IMR-90 (cell line): ENCODE data around the gene RFTN1. TPM values are rescaled to one million over a fixed set of nuclear protein-coding genes. Genes with fewer than 3 reads are reported as not detected.

Experiments used
- ATAC-seq: fragments of 200-7000 bp; cut with Tn5 transposase; 2 replicates; pipeline ENCODE4 v1.9.1; 2020; ENCODE audit warnings: low read depth, mild to moderate bottlenecking, moderate library complexity
- BruUV-seq: library from RNA; stranded (reverse); fragments of 400-500 nt; replicated peaks from 2 replicates; lab custom pipeline; 2021; lab: Mats Ljungman, UMichigan
- CTCF ChIA-PET: fragments of 300-600 bp; formaldehyde crosslinking; extraction: SDS; loops from one replicate; lab custom pipeline; 2021; ENCODE audit warnings: antibody characterized with exemption; lab: Yijun Ruan, JAX
- POLR2A ChIA-PET: fragments of 300-600 bp; sonication (Branson Sonifier 250); formaldehyde crosslinking; loops from one replicate; lab custom pipeline; 2022; ENCODE audit warnings: antibody characterized with exemption; ENCODE audit not compliant: unreplicated experiment; lab: Charles Lee
- DNase-seq: peaks from one replicate; pipeline ENCODE4 v3.0.0; 2013
- H2AFZ ChIP-seq: replicated peaks from 2 replicates; pipeline ENCODE3; 2013; ENCODE audit warnings: low read length, mild to moderate bottlenecking; ENCODE audit not compliant: poor library complexity
- H2AK5ac ChIP-seq: 2 replicates; pipeline ENCODE4 v1.6.1; 2013; ENCODE audit warnings: low read depth, low read length, inconsistent platforms
- H2AK9ac ChIP-seq: replicated peaks from 2 replicates; pipeline ENCODE3; 2013; ENCODE audit warnings: mild to moderate bottlenecking, low read depth, low read length, moderate library complexity; ENCODE audit not compliant: poor library complexity
- H2BK120ac ChIP-seq: 2 replicates; pipeline ENCODE4 v1.6.1; 2013; ENCODE audit warnings: low read depth, low read length, inconsistent platforms
- H2BK15ac ChIP-seq: 3 replicates; pipeline ENCODE4 v1.6.1; 2013; ENCODE audit warnings: low read depth, low read length, inconsistent platforms
- H2BK20ac ChIP-seq: 2 replicates; pipeline ENCODE4 v1.6.1; 2013; ENCODE audit warnings: low read depth, mild to moderate bottlenecking, inconsistent platforms, low read length, moderate library complexity
- H2BK5ac ChIP-seq: 2 replicates; pipeline ENCODE4 v1.6.1; 2013; ENCODE audit warnings: mild to moderate bottlenecking, low read depth, low read length, inconsistent platforms; ENCODE audit not compliant: poor library complexity, severe bottlenecking
- H3K14ac ChIP-seq: replicated peaks from 2 replicates; pipeline ENCODE4 v1.6.1; 2013; ENCODE audit warnings: low read depth, low read length, inconsistent platforms
- H3K18ac ChIP-seq: 2 replicates; pipeline ENCODE4 v1.6.1; 2013; ENCODE audit warnings: low read depth, low read length, control low read depth
- H3K23ac ChIP-seq: 2 replicates; pipeline ENCODE4 v1.6.1; 2013; ENCODE audit warnings: low read depth, low read length, inconsistent platforms
- H3K27ac ChIP-seq: 2 replicates; pipeline ENCODE4 v1.5.1; 2013; ENCODE audit warnings: mild to moderate bottlenecking, control low read depth, low read length; ENCODE audit not compliant: insufficient read depth
- H3K27me3 ChIP-seq: 2 replicates; pipeline ENCODE4 v1.6.1; 2013; ENCODE audit warnings: low read length; ENCODE audit not compliant: control insufficient read depth, insufficient read depth
- H3K36me3 ChIP-seq: 2 replicates; pipeline ENCODE4 v1.6.1; 2013; ENCODE audit warnings: low read length, mixed read lengths; ENCODE audit not compliant: control insufficient read depth, insufficient read depth
- H3K4ac ChIP-seq: 2 replicates; pipeline ENCODE4 v1.6.1; 2013; ENCODE audit warnings: low read depth, low read length, inconsistent platforms
- H3K4me1 ChIP-seq: 2 replicates; pipeline ENCODE4 v1.6.1; 2013; ENCODE audit warnings: low read length, mixed read lengths; ENCODE audit not compliant: control insufficient read depth, insufficient read depth
- H3K4me2 ChIP-seq: 2 replicates; pipeline ENCODE4 v1.6.1; 2013; ENCODE audit warnings: low read depth, mild to moderate bottlenecking, control low read depth, low read length, moderate library complexity
- H3K4me3 ChIP-seq: 2 replicates; pipeline ENCODE4 v1.5.1; 2013; ENCODE audit warnings: low read depth, mild to moderate bottlenecking, control low read depth, low read length, moderate library complexity; ENCODE audit not compliant: insufficient read depth
- H3K56ac ChIP-seq: 2 replicates; pipeline ENCODE4 v1.6.1; 2013; ENCODE audit warnings: low read length, inconsistent platforms; ENCODE audit not compliant: insufficient read depth; ENCODE audit errors: extremely low read depth
- H3K79me1 ChIP-seq, 2 experiments: 2 replicates each; pipeline ENCODE4 v1.6.1; 2013; ENCODE audit warnings: low read length in 2 of 2, inconsistent platforms in 1 of 2, low read depth in 1 of 2
- H3K9ac ChIP-seq: 2 replicates; pipeline ENCODE4 v1.6.1; 2013; ENCODE audit warnings: low read depth, low read length, control low read depth
- H3K9me1 ChIP-seq: 2 replicates; pipeline ENCODE4 v1.6.1; 2013; ENCODE audit warnings: low read length, inconsistent platforms; ENCODE audit not compliant: insufficient read depth
- H3K9me3 ChIP-seq: 2 replicates; pipeline ENCODE4 v1.6.1; 2013; ENCODE audit warnings: low read length; ENCODE audit not compliant: control insufficient read depth, insufficient read depth
- H4K20me1 ChIP-seq: 2 replicates; pipeline ENCODE4 v1.6.1; 2013; ENCODE audit warnings: low read length, inconsistent platforms; ENCODE audit not compliant: insufficient read depth
- H4K5ac ChIP-seq: 2 replicates; pipeline ENCODE4 v1.6.1; 2013; ENCODE audit warnings: mild to moderate bottlenecking, low read depth, low read length, control low read depth
- H4K8ac ChIP-seq, 2 experiments: 2 replicates each; pipeline ENCODE4 v1.6.1; 2013; ENCODE audit warnings: low read depth in 2 of 2, low read length in 2 of 2, control low read depth in 1 of 2, inconsistent platforms in 1 of 2
- H4K91ac ChIP-seq: 2 replicates; pipeline ENCODE4 v1.6.1; 2013; ENCODE audit warnings: low read depth, low read length, inconsistent platforms; ENCODE audit not compliant: insufficient read depth
- CHD1 ChIP-seq: IDR thresholded peaks from 2 replicates; pipeline ENCODE4 v1.6.1; 2012; ENCODE audit warnings: low read depth, low read length, improper control_type of control experiment
- CTCF ChIP-seq: conservative IDR thresholded peaks from 2 replicates; pipeline ENCODE4 v1.5.1; 2012; ENCODE audit warnings: mild to moderate bottlenecking, low read depth, low read length, improper control_type of control experiment
- FOS ChIP-seq: fragments of 150-350 bp; IDR thresholded peaks from 2 replicates; pipeline ENCODE4 v1.6.1; 2016; ENCODE audit warnings: low read depth, low read length
- NFE2L2 ChIP-seq: fragments of 150-350 bp; IDR thresholded peaks from 2 replicates; pipeline ENCODE4 v1.6.1; 2016; ENCODE audit warnings: low read depth, mild to moderate bottlenecking, low read length
- POLR2A ChIP-seq: IDR thresholded peaks from 2 replicates; pipeline ENCODE4 v1.6.1; 2012; ENCODE audit warnings: mild to moderate bottlenecking, low read depth, low read length
- RAD21 ChIP-seq: IDR thresholded peaks from 2 replicates; pipeline ENCODE4 v1.6.1; 2012; ENCODE audit warnings: low read length, improper control_type of control experiment
- RFX5 ChIP-seq: IDR thresholded peaks from 2 replicates; pipeline ENCODE4 v1.8.0; 2012; ENCODE audit warnings: low read depth, mild to moderate bottlenecking, low read length, moderate library complexity
- SMC3 ChIP-seq: fragments of 150-350 bp; IDR thresholded peaks from 2 replicates; pipeline ENCODE4 v1.6.1; 2016; ENCODE audit warnings: low read depth, mild to moderate bottlenecking, antibody characterized with exemption, low read length, moderate library complexity
- WGBS, 2 experiments: methylation state at CpG; one replicate each; pipeline versions ENCODE4 v1.1.5 to v1.1.7; 2013; ENCODE audit warnings: missing lambda C conversion rate in 2 of 2; ENCODE audit not compliant: insufficient read length in 1 of 2; ENCODE audit errors: extremely low coverage in 2 of 2; 5-methylcytosine and 5-hydroxymethylcytosine counted together
- dilution Hi-C: fragments of 300-500 bp; cut with HindIII; formaldehyde crosslinking; loops from one replicate; pipeline ENCODE4 v1.14.3; 2018; ENCODE audit warnings: low sequenced_read_pairs; ENCODE audit not compliant: unreplicated experiment
- in situ Hi-C: fragments of 300-500 bp; cut with MboI; formaldehyde crosslinking; loops from 3 replicates; pipeline ENCODE4 v1.14.3; 2019; ENCODE audit warnings: low sequenced_read_pairs, inconsistent platforms, mixed read lengths
- intact Hi-C: fragments of 100-400 bp; cut with micrococcal nuclease; formaldehyde crosslinking; loops from 2 replicates; pipeline ENCODE4 v1.10.0; 2022
- polyA plus RNA-seq, 3 experiments: library from polyadenylated mRNA; depleted of rRNA; stranded (reverse); fragments of >200 nt; gene quantifications; 2 replicates each; pipeline ENCODE4 v1.2.3, GENCODE V29; 2012; ENCODE audit warnings: low replicate concordance in 1 of 3
- total RNA-seq: library from RNA; depleted of rRNA; stranded (reverse); fragments of >200 nt; gene quantifications from 2 replicates; pipeline ENCODE4 v1.2.3, GENCODE V29; 2012
- TF ChIP-seq, protein P1 (sequence below): fragments of 150-350 bp; IDR thresholded peaks from 2 replicates; pipeline ENCODE4 v1.6.1; 2016; ENCODE audit warnings: low read depth, mild to moderate bottlenecking, low read length, moderate library complexity, borderline replicate concordance

The RFTN1 gene
- total and polyA plus RNA-seq, 2 of the 4 experiments (the other 2 are of a cell fraction): 45.0 to 52.0 TPM

- WGBS, 2 experiments: 100% methylated on average over 2 of the region's 10 CpGs; no CpG with 5 or more reads in 1 of the 2 experiments
- TF ChIP-seq CTCF: no peak
- TF ChIP-seq POLR2A: no peak
- no peak for TF ChIP-seq NFE2L2
- no peak for TF ChIP-seq CHD1
- no peak for TF ChIP-seq SMC3
- no peak for TF ChIP-seq RFX5
- TF ChIP-seq, protein P1, sequence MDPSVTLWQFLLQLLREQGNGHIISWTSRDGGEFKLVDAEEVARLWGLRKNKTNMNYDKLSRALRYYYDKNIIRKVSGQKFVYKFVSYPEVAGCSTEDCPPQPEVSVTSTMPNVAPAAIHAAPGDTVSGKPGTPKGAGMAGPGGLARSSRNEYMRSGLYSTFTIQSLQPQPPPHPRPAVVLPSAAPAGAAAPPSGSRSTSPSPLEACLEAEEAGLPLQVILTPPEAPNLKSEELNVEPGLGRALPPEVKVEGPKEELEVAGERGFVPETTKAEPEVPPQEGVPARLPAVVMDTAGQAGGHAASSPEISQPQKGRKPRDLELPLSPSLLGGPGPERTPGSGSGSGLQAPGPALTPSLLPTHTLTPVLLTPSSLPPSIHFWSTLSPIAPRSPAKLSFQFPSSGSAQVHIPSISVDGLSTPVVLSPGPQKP: no peak
- no peak for TF ChIP-seq FOS
- TF ChIP-seq RAD21: no peak
- H4K8ac ChIP-seq: no peak overlapping the region
- no peak overlapping the region for H4K91ac ChIP-seq
- H3K4me3 ChIP-seq: no peak overlapping the region
- no TSS peak for BruUV-seq
- H2BK20ac ChIP-seq: no peak overlapping the region
- no peak overlapping the region for H3K27ac ChIP-seq
- ChIA-PET CTCF (interaction anchor here (0.5 to 1.2 kb wide), 2 partner anchors 15 to 207 kb away, joined by 4 to 5 read pairs; no protein-coding TSS in a partner anchor), POLR2A (no interaction called here)
- no peak for ATAC-seq
- H3K4me2 ChIP-seq: no peak overlapping the region
- no peak overlapping the region for H3K4ac ChIP-seq
- H3K9ac ChIP-seq: no peak overlapping the region
- intact Hi-C loops (no loop called here), in situ Hi-C loops (no loop called here), dilution Hi-C loops (no loop called here)
- H2AK5ac ChIP-seq: no peak overlapping the region
- DNase-seq: no peak
- peaks cover 62 to 89% of the 10 kb centered on the region in 2 experiments for H3K79me1 ChIP-seq
- H3K4me1 ChIP-seq: peaks cover 11% of the 10 kb centered on the region
- no peak overlapping the region for H3K18ac ChIP-seq
- no peaks in the 10 kb centered on the region for H3K9me3 ChIP-seq
- H2BK5ac ChIP-seq: no peak overlapping the region
- no peak overlapping the region for H2BK15ac ChIP-seq
- H2BK120ac ChIP-seq: no peak overlapping the region
- H4K5ac ChIP-seq: no peak overlapping the region
- peaks cover 63% of the 10 kb centered on the region for H4K20me1 ChIP-seq
- H3K27me3 ChIP-seq: no peaks in the 10 kb centered on the region
- no peak overlapping the region for H3K14ac ChIP-seq
- no peak overlapping the region for H2AFZ ChIP-seq
- H3K36me3 ChIP-seq: peaks cover 18% of the 10 kb centered on the region
- no peak overlapping the region for H2AK9ac ChIP-seq
- H3K56ac ChIP-seq: no peak overlapping the region
- no peak overlapping the region for H3K23ac ChIP-seq
- H3K9me1 ChIP-seq: peaks cover 21% of the 10 kb centered on the region
Observed at GRCh38 chr3:16496408-16497222, 16.9 kb downstream of the RFTN1 start.
